ENCODE results near the gene SREK1IP1.
"Not testable (repeated sequence)": the region's sequence is repeated elsewhere in the genome, so short reads cannot be mapped to it uniquely, and the experiment has no call there.

The SREK1IP1 gene

DNA sequence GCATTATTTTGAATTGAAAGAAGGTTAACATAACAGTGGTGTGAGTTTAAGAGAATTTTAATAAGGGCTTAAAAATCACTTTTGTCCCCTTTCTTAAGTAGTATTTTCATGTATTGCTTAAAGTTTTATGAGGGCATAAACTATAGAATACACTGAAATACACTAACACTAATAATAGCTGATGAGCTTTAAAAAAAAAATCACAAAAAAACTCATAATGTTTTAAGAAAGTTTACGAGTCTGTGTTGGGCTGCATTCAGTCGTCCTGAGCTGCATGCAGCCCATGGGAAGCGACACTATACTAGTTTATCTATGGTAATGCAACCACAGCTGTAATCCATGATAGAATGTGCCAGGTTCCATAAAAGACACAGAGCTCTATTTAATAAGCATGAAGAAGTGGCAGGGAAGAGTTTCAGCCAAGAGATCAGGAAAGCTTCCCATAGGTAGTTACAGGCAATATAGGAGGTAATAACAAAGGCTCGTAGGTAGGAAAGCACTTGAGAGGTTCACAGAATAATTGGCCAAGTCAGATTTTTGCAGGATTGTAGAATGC, 4.5 kb downstream of the SREK1IP1 start:
- no peak for DNase-seq

DNA sequence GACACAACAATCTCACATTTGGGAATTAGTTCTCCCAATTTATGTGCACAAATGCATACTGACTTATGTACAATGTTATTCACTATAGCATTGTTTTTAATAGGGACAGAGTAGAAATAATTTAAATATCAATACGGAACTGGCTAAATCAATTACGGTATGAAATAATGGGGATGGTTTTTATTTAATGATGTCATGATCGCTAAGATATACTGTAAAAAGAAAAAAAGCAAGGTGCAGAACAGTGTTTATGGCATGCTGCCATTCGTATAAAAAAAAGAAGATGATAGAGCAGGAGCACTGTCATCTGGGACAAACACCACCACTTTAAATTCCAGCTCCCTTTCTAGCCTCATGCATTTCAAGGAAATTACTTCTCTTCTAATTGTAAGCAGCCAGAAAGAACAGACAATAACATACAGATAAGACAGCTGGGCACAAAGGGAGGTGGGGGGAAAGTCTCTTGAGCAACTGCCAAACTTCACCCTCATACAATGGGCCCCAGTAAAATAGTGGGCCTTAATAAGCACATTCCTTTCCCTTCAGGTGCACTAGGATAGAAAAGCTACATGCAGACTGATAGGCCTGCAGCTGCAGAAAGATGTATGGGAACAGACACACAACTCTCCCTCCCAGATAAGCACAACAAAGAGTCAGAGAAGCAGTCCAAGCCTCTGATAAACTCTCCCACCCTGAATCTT, 8.4 kb downstream of the SREK1IP1 start:
- no peak for DNase-seq

- no peak for DNase-seq
Measured at GRCh38 chr5:64758901-64759300, 9.6 kb downstream of the SREK1IP1 start.

GRCh38 chr5:64754066-64754465, 14.4 kb downstream of the SREK1IP1 start:
- no peak for DNase-seq

DNA sequence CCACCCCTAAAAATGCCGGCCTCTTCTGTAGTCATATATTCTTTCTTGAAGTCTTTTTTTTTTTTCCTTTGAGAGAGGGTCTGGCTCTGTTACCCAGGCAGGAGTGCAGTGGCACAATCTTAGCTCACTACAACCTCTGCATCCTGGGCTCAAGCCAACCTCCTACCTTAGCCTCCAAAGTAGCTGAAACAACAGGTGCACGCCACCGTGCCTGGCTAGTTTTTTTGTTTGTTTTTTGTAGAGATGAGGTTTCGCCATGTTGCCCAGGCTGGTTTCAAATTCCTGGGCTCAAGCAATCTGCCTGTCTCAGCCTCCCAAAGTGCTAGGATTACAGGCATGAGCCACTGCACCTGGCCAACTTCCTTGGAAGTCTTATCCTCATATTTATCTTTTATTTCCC, 19.1 kb downstream of the SREK1IP1 start:
- DNase-seq = no peak

DNA sequence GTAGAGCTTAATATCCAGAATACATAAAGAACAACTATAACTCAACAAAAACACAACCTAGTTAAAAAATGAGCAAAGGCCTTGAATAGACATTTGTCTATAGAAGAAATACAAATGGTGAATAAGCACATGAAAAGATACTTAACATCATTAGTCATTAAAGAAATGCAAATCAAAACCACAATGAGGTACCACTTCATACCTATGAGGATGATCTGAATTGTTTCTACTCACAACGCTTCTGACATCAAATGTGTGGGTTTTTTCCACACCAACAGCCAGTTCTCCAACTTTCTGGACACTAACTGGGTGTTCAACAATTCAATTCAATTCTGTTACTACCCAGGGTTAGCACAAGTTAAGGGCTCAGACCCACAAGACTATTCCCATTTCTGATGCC, 22.0 kb downstream of the SREK1IP1 start:
- DNase-seq = no peak

DNA sequence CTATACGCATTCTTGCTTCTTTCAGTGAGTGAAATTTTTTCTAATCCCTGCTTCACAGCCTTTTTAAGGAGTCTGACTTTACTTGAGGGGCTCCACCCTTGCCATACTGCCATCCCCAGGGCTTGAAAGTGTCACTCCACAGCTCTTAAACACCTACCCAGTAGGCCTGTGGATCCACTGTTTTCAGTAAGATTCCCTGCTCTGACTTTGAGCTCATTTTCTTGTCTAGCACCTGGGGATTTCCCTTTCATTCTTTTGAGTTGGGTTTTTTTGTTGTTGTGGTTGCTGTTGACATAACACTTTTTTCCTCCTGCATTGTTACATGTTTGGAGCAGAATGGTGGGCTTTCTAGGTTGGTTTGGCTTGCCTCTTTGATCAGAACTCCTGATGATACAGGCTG, 23.6 kb downstream of the SREK1IP1 start:
- DNase-seq = no peak

- DNase-seq = no peak
Measured at GRCh38 chr5:64742821-64743220, 25.7 kb downstream of the SREK1IP1 start.

GRCh38 chr5:64742411-64742810, 26.1 kb downstream of the SREK1IP1 start:
- no peak for DNase-seq

DNA sequence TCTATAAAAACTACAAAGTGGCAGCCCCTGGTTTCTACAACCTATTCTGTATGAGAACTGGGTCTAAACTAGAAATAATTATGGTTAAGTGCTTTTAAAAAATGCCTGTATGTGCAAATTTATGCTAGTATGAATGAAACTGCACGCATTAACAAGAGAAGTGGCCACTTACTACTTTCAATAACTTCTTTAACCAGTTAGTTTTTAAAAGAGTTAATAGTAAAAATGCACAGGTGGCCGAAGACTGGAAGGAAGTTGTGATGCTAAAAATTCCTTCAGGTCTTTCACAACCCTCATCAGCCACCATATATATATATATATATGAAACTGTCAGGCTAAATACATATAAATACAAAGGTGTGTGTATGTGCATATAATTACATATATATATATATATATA, 41.3 kb downstream of the SREK1IP1 start:
- no peak for DNase-seq

GRCh38 chr5:64722588-64722987, 45.9 kb downstream of the SREK1IP1 start:
- no peak for DNase-seq

GRCh38 chr5:64714495-64714894, 54.0 kb downstream of the SREK1IP1 start:
- not testable (repeated sequence) for DNase-seq

DNA sequence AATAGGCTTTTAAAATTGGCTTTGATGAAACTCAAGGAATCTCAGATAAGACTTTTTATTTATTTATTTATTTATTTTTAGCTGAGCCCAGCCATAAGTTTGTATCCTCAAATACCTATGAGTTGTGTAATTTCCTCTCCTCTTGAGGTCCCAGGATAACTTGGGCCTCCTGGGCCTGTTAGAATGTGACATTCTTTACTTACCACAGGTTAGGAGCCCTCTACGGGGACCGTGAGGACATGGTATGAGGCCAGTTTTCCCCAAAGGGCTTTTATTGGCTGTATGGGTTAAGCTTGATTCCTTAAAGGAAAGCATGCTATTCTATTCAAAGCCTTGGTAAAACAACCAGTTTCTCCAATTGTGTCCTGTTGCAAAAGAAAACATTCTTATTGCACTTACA, 61.3 kb downstream of the SREK1IP1 start:
- DNase-seq = no peak

DNA sequence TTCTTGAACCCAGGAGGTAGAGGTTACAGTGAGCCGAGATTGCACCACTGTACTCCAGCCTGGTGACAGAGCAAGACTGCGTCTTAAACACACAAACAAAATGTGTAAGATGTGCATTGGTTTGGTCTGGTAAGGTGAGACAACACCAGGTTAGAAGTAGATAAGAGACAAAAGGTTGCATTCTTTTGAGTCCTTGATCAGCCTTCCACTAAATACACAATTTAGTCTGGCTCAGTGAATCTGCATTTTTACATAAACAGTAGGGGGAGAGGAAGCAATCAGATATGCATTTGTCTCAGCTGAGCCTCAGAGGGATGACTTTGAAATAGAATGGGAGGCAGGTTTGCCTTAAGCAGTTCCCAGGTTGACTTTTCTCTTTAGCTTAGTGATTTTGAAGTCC, 62.4 kb downstream of the SREK1IP1 start:
- not testable (repeated sequence) for DNase-seq

GRCh38 chr5:64700765-64701164, 67.7 kb downstream of the SREK1IP1 start:
- no peak for DNase-seq

GRCh38 chr5:64696414-64696813, 72.1 kb downstream of the SREK1IP1 start:
- not testable (repeated sequence) for DNase-seq

DNA sequence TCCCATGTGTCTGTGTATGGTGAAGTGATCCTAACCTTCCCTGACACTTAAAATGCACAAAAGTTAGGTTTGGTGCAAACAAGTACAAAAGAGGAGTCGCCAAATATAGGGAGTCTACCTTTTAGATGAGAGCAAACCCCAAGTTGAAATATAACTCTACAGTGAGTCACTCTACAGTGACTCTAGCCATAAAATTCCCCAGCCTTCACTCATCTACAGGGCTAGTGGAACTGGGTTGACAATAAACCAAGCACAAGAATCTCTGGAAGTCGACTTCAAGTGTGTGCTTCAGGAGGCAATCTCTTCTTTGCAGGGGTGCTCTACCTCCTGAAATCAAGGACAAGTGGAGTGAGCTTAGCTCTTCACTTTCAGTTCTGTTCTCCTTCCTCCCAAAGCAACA, 74.9 kb downstream of the SREK1IP1 start:
- DNase-seq = no peak

DNA sequence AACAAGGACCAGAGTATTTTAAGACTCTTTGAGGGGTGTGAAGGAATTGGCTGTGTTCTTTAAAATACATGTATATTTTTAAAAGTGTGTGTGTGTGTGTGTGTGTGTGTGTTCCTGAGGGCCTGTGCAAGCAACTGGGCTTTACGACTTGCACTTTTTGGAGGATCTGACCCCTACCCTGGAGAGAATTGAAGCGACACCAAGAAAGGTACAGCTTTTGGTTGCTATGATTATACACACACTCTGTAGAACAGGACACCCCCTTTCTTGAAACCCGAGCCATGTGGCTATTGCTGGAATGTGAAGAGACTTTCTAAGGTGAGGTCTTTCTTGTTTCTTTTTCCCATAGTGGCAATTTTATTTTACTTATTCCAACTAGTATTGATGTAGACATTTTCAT, 77.2 kb downstream of the SREK1IP1 start:
- no peak for DNase-seq

- DNase-seq = no peak
Measured at GRCh38 chr5:64690417-64691151, 77.9 kb downstream of the SREK1IP1 start, which contains the start of gene SHISAL2B. Gene SHISAL2B (plus strand): TSS chr5:64690503. CDS start chr5:64690624, 121 bp downstream.

- no peak for DNase-seq
Measured at GRCh38 chr5:64690104-64690416, 78.4 kb downstream of the SREK1IP1 start.

DNA sequence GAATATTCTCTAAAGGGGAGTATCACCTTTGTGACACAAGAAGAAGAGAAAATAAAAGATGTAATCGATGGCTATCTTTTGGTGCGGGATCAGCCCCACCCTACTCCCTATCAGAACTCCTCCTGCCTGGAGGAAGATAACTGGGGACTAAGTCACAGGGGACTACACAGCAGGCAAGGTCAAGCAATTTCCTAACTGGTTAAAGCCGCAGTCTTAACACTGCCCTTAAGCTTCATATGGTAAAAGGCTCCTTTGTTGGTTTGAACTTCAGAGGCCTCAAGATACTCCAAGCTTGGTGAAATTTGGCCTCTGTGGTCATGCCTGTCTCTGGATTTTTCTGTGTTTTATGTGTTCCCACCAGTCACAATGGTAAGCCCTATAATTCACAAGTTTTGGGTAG, 79.5 kb downstream of the SREK1IP1 start:
- no peak for DNase-seq

DNA sequence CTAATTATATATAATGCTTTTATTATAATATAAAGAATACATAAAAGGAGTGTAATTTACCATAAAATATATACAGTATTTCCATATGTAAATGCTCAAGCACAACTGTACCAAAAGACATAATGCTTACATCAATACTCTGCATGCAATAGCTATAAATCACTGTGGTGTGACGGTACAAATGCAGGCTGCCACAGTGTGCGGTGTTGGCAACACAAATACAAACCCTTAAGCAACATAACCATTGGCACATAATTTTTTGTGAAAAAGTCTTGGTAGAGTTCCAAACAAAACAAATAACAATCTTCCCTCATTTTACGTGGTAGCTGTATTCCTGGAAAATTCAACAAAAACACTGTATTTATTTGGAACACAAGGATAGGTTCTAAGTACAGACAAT, 80.1 kb downstream of the SREK1IP1 start:
- DNase-seq = no peak

DNA sequence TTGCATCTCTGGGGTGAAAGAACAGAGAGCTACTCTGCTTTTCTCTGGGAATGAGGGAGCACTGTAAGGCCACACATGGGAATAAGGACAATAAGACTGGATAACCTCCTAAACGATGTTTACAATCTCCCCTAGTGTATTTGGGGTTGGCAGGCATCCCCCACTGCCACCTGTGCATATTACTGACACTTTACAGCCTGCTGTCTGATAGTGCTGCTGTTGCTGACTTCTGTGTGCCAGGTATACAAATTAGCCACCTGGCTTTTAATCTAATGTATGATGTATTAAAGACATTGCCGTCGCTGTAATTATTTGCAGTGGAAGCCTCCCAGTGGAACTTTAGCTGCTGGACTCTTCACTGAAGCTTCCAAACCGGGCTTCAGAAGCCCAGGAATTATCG, 82.6 kb downstream of the SREK1IP1 start:
- no peak for DNase-seq

GRCh38 chr5:64682608-64683007, 85.9 kb downstream of the SREK1IP1 start:
- no peak for DNase-seq
